ENCODE results near the gene PCDHB14.
"Not testable (repeated sequence)": the region's sequence is repeated elsewhere in the genome, so short reads cannot be mapped to it uniquely, and the experiment has no call there.

GRCh38 chr5:141214583-141214982 is 8.6 kb upstream of the PCDHB14 start:
- not testable (repeated sequence) for TF ChIP-seq CHD1 (IDR thresholded peaks at IDR 0.05; ENCODE audit: low read depth, low read length); POLR2A (IDR thresholded peaks at IDR 0.05; ENCODE audit: low read depth, low read length); ELK1 (IDR thresholded peaks at IDR 0.05; ENCODE audit: borderline replicate concordance, low read depth, low read length); RAD21 (IDR thresholded peaks at IDR 0.05; ENCODE audit: low read length); CTCF (conservative IDR thresholded peaks at IDR 0.05; ENCODE audit: low read depth, low read length); FOS (IDR thresholded peaks at IDR 0.05; ENCODE audit: low read depth, low read length); SMC3 (IDR thresholded peaks at IDR 0.05; ENCODE audit: low read depth, low read length); CEBPB (IDR thresholded peaks at IDR 0.05; ENCODE audit: low read depth, low read length); USF2 (IDR thresholded peaks at IDR 0.05; ENCODE audit: low read depth, low read length); RFX5 (IDR thresholded peaks at IDR 0.05; ENCODE audit: low read depth, low read length)

Measured in IMR-90 (cell line).